Daoy (cell line): ENCODE measurements around the gene EXOC4. TPM values are rescaled to one million over a fixed set of nuclear protein-coding genes. Genes with fewer than 3 reads are reported as not detected.
"Not testable (repeated sequence)": the region's sequence is repeated elsewhere in the genome, so short reads cannot be mapped to it uniquely, and the experiment has no call there.

ENCODE experiments used
- DNase-seq: peaks from one replicate; pipeline ENCODE4 v3.0.0-alpha.2; 2015; ENCODE audit warnings: low read depth
- total RNA-seq: library from RNA; depleted of rRNA; stranded (reverse); fragments of >200 nt; shearing (Covaris generic); gene quantifications from 2 replicates; pipeline ENCODE4 v1.2.3, GENCODE V29; 2014

EXOC4 gene
- total RNA-seq, 1 experiment from 2014 or later = 36.9 TPM

GRCh38 chr7:133275446-133276095, 22.7 kb downstream of the EXOC4 start:
- no peak for DNase-seq

- not testable (repeated sequence) for DNase-seq
Measured at GRCh38 chr7:133278975-133279374, 26.1 kb downstream of the EXOC4 start.

DNA sequence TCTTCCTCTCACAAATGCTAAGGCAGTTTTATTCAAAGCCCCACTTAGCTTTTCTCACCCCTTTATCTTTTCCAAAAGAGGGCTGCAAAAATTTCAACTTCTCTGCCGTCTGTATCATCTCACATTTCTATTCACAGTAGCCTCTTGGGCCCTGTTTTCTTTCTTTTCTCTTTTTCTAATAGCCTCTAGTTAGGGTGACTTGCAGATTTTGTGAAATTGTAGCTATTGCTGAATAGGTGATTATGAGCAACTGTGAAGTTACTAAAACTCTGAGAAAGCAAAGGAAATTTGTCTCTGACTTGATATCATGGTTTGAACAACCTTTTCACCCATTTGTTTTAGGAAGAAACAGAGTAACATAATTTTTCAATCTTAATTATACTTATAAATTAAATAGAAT, 29.2 kb downstream of the EXOC4 start:
- DNase-seq = no peak

DNA sequence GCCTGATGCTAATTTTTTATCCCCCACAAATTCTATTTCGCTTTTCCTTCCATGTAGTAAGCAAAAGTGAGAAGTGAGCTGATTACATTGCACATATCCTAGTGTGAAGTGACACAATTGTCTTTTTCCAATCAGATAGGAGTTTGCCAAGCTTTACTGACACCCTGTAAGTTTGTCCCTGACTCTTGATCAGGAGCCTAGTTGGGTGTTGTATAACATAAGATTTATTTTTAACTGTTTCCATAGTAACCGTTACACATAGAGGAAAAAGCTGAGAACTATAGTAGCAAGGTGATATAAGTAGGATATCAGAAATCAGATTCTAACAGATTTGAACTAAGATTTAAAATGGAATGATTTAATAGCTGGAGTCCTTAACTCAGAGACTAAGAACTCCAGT, 31.2 kb downstream of the EXOC4 start:
- no peak for DNase-seq

GRCh38 chr7:133288970-133289369, 36.1 kb downstream of the EXOC4 start:
- DNase-seq = no peak

DNA sequence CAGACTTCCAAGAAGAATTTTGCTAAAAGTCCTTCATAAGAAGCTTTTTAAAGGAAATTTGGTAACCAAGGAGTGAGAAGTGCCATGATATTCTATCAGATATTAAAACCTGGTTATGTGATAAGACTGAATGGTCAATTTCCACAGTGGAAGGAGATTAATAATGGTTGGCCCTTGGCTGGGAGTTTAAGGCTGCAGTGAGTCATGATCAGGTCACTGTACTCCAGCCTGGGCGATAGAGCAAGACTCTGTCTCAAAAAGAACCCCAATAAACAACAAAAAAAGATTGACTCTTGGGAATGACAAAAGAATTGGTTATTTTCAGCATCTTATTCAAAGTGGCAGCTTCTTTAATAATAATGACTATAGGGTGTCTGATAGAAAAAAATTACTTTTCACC, 37.2 kb downstream of the EXOC4 start:
- DNase-seq = no peak

DNA sequence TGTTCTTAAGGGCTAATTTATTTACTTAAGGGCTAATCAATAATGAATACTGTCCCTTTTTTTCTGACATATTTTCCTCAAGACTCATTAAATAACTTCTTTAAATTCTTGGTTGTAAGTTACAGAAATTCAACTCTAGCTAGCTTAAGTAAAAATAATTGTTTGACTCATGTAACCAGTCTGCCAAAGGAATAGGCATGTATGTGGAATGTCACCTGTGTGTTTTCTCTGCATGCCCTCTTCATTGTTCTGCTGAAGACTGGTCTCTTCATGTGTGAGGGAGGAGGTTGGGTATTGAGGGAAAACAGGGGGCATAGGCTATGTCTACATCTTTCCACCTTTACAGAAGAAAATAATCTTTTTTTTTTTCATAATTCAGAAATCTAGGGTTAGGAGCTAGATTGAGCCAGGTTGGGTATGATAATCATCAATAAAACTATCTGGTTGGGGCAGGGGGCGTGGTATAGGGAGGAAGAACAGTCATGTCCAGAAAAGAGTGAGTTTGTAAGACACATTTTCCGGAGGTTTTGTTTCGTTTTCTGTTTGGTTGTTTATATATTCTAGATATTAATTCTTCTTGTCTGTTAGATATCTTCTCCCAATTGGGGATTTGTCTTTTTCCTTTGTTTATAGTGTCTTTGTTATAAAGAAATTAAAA, 37.9 kb downstream of the EXOC4 start:
- no peak for DNase-seq

- DNase-seq = no peak
Measured at GRCh38 chr7:133292631-133293030, 39.8 kb downstream of the EXOC4 start.

DNA sequence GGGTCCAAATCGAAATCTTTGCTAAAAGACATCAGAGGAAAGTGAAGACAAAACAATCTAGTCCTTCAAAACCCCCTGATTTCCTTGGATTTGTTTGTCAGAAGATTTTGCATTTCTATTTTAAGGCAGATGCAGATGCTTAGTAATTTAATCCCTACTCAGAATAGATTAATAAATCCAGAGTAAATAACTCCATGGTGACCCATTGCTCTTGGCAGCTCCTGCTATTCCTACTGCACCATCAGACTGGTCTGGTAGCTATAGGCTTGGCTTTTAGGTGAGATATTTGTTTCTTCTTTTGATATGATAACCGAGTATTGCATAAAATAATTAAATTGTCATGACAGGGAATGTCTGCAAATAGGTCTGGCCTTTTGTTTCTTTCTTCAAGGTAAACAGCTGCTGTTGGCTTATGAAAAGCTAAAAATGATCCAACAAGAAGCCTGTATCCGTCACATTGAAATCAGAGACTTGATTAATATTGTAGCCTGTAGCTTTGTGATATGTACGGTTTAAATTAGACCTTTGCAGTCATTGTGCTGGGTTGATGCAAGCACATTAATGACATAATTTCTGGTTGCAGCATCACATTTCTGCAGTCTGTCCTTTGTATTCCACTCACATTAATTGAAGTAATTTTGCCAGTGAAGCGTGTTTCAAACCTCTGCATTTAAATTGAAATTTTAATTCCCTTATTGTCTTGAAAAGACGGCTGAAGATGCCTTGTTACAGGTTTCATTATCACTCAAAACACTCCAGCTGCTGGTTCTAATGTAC, 40.7 kb downstream of the EXOC4 start:
- no peak for DNase-seq

- no peak for DNase-seq
Measured at GRCh38 chr7:133294234-133294633, 41.4 kb downstream of the EXOC4 start.

DNA sequence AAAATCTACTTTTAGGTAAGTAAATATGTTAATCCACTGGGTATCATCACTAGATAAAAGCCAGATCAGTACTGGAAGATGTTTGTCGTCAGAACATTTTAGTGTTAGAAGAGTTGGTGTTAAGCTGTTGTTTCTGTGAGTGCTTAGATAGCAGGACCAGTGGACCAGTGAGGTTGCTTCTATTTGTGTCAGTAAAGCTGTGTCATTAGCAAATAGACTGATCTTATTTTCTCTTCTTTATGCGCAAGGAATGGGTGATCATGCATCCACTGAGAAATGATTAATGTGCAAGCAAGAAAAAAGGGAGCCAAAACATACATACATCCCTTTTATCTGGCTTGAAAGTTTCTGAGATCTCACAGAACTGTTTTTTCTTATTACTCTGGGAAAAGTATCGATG, 42.6 kb downstream of the EXOC4 start:
- DNase-seq = no peak

DNA sequence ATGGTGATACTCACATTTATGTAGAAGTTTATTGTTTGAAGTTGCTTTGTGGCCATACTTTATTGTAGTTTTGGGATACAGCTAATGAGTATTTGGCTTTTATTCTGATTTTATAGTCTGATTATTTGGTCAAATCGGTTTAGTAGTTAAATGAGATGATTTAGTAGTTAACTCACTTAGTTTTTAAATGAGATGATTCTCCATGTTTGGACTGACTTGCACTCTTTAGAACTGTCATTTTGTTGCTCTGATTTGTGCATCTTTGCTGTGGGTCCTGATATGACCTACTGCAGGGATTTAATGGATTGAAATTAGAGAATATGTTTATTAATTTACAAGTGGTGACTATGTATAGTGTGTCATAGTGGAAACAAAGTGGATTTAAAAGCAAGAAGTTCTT, 44.2 kb downstream of the EXOC4 start:
- no peak for DNase-seq

GRCh38 chr7:133298080-133298479, 45.2 kb downstream of the EXOC4 start:
- no peak for DNase-seq

DNA sequence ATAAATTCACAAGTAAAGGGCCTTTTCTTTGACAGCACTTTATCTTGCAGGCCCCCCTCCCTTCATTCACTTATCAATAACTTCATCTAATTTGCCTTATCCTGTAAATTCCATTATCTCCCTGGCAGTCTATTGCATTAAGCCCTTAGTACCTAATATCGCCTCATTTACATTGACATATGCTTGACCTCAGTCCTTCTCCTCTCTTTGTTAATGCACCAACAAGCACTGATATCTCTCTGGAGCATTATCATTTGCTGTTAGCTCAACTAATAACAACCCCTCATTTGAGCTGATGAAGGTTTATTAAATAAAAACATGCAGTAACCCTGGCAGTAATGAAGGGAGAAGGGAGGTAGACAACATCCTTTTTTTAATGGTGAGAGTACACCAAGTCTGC, 46.8 kb downstream of the EXOC4 start:
- no peak for DNase-seq

GRCh38 chr7:133300088-133300487, 47.2 kb downstream of the EXOC4 start:
- no peak for DNase-seq

DNA sequence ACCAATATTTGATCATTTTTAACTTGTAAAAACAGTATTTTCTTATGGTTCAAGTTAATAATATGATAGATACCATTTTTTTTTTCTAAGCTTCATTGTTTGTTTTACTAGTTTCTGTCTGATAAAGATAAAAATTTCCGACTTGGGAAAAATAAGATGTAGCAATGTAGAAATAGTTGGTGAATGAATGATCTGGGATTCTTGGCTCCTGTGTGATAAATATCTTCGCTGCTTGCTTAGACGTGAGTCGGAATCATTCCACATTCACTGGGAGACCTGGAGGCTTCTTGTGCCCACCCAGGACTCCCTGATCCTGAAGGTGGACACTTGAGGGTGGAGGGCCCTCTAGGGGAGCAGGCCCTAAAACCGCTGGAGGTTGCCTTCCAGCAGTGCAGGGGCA, 47.9 kb downstream of the EXOC4 start:
- DNase-seq = no peak

GRCh38 chr7:133301444-133301843, 48.6 kb downstream of the EXOC4 start:
- no peak for DNase-seq

GRCh38 chr7:133303372-133303771, 50.5 kb downstream of the EXOC4 start:
- no peak for DNase-seq

DNA sequence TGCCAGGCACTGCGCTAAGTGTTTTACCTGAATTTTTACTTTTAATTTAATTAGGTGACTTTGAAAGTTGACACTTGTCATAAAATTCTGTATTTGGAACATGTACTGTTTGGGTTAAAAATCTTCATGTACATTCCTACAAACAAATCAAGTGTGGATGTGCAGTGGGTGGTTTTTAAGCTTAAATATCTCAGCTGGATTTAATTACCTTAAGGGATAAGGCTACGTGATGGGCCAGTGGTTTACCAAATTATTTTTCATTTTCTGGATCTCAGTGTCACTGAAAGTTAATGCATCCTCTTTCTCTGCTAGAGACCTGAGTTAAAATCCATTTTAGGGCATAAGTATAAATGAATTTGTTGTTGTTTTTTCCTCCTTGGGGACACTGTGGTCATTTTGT, 51.1 kb downstream of the EXOC4 start:
- DNase-seq = no peak

GRCh38 chr7:133309333-133309732, 56.5 kb downstream of the EXOC4 start:
- no peak for DNase-seq

GRCh38 chr7:133310232-133310862, 57.5 kb downstream of the EXOC4 start:
- peak; percentile 33 for DNase-seq

GRCh38 chr7:133313575-133313974, 60.7 kb downstream of the EXOC4 start:
- DNase-seq = no peak

DNA sequence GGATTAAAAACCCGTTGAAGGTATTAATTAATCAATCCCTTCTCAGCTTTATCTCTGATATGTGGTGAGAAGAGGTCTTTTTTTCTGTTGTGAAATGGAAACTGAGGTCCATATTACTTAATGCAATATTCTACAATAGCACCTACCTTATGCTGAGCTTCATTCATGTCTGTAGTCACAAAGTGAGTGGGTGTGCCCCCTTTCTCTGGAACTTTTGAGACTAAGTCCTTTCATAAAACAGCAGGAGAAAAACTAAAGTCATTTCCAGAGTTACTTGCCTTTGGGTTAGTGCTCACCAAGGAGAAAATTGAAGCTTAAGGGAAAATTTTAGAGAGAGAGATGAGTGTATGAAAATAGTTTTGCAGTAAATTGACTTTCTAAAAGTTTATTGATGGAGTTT, 61.2 kb downstream of the EXOC4 start:
- DNase-seq = no peak
